Breast epithelium (tissue), 3 donors: Measurements from ENCODE around the gene KRT16.

Experiments used
- CTCF ChIP-seq, 3 donors: fragments of 450-650 bp; IDR thresholded peaks; one replicate each; pipeline ENCODE4 v1.5.1; 2016 to 2017; ENCODE audit warnings: antibody characterized with exemption in 3 of 3, mild to moderate bottlenecking in 3 of 3, moderate library complexity in 3 of 3
- POLR2A ChIP-seq: fragments of 450-650 bp; IDR thresholded peaks from one replicate; pipeline ENCODE4 v1.6.1; 2016; ENCODE audit warnings: antibody characterized with exemption, mild to moderate bottlenecking, moderate library complexity

- TF ChIP-seq CTCF (IDR thresholded peaks at IDR 0.05) (no peak), POLR2A (no peak)
Measured at GRCh38 chr17:41652461-41652970, 39.9 kb upstream of the KRT16 start.
